ENCODE data around the gene ZBTB18. TPM values are rescaled to one million over a fixed set of nuclear protein-coding genes. Genes with fewer than 3 reads are reported as not detected.

The ZBTB18 gene
- total RNA-seq, 1 experiment from 2014 or later, result 12.1 TPM

DNA sequence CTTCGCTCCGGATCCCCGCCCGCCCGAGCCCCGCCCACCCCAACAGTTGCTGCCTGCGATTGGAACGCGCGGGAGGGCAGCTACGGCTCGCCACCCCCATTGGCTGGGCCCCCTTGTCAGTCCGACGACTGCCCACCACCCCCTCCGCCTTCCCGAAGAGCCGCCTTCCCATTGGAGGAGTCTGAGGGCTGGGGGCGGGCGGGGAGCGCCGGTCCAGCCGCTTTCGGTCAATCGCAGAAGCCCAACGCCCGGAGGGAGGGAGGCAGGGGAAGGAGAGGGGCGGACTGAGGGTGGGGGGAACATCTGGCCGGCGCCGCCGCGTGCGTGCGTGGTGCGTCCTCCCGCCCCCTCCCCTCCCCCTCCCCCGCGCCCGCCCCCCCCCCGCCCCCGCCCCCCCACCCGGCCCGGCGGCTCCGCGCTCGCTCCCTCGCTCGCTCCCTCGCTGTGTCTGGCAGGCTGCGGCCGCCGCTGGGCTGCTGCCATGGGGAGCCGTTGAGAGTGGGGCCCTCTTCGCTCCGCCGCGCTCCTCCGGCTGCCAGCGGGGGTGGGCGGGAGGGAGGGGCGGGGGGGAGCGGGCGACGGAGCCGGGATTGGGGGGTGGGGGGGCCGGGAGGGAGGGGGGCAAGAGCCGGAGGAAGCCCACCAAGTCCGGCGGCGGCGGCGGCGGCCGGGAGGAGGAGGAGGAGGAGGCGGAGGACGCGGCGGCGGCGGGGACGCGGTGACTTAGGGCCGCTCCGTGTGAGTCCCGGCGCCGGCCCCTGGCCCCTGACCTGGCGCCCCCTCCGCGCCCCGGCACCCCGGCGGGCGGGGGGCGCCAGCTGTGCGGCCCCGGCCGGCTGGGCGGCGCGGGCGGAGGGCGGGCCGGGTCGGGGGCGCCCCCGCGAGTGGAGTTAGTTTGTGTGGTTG lies 2.6 kb upstream of the ZBTB18 start:
- H3K36me3 Mint-ChIP-seq (ENCODE audit: insufficient read depth in 1 of 3, low read depth in 3 of 3), result no peaks in the 10 kb centered on the region; a peak in 1 of 7 replicates
- no peak overlapping the region for H2BK12ac ChIP-seq (ENCODE audit: insufficient read length, low read depth, low read length)
- H3T11ph ChIP-seq (ENCODE audit: low read length), result no peak overlapping the region
- H3K4me1 ChIP-seq (ENCODE audit: insufficient read depth, low read length), result peaks cover 5% of the 10 kb centered on the region; the same call in 1 of the 2 replicates
- H2AFZ ChIP-seq (ENCODE audit: low read length), result no peak overlapping the region
- no peaks in the 10 kb centered on the region; the same call in 1 of the 2 replicates for H3K79me2 ChIP-seq (ENCODE audit: insufficient read depth, low read length)
- H3K27me3 Mint-ChIP-seq (ENCODE audit: low read depth), result peaks cover 20% of the 10 kb centered on the region
- H2BK120ac ChIP-seq (ENCODE audit: low read depth, low read length, poor library complexity, severe bottlenecking), result no peak overlapping the region
- no peak overlapping the region for H4K5ac ChIP-seq (ENCODE audit: insufficient read length, low read depth, low read length)
- peak overlapping the region; percentile 89 to 93 for H3K4me3 Mint-ChIP-seq
- no peak overlapping the region for H3K27ac ChIP-seq (ENCODE audit: insufficient read length, low read depth, low read length)
- no peak overlapping the region for H3K9ac ChIP-seq (ENCODE audit: extremely low read depth, insufficient read length, low read length)
- H4K20me1 ChIP-seq (ENCODE audit: control insufficient read depth, insufficient read depth, insufficient read length), result no peaks in the 10 kb centered on the region
- H3K18ac ChIP-seq (ENCODE audit: insufficient read length, low read depth, low read length), result no peak overlapping the region
- no peak overlapping the region for H3K27ac Mint-ChIP-seq
- WGBS (ENCODE audit: extremely low coverage, insufficient read length, low lambda C conversion rate), result no CpG with 5 or more reads among the region's 109 CpGs
- H3K23ac ChIP-seq (ENCODE audit: insufficient read length, low read depth, low read length), result no peak overlapping the region
- TF ChIP-seq, protein P1, sequence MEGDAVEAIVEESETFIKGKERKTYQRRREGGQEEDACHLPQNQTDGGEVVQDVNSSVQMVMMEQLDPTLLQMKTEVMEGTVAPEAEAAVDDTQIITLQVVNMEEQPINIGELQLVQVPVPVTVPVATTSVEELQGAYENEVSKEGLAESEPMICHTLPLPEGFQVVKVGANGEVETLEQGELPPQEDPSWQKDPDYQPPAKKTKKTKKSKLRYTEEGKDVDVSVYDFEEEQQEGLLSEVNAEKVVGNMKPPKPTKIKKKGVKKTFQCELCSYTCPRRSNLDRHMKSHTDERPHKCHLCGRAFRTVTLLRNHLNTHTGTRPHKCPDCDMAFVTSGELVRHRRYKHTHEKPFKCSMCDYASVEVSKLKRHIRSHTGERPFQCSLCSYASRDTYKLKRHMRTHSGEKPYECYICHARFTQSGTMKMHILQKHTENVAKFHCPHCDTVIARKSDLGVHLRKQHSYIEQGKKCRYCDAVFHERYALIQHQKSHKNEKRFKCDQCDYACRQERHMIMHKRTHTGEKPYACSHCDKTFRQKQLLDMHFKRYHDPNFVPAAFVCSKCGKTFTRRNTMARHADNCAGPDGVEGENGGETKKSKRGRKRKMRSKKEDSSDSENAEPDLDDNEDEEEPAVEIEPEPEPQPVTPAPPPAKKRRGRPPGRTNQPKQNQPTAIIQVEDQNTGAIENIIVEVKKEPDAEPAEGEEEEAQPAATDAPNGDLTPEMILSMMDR (conservative IDR thresholded peaks at IDR 0.05), result no peak
- peaks cover 20% of the 10 kb centered on the region for H3K23me2 ChIP-seq (ENCODE audit: insufficient read length, low read depth, low read length, poor library complexity, severe bottlenecking)
- H3K4me2 ChIP-seq (ENCODE audit: insufficient read depth, insufficient read length, low read length), result peak overlapping the region; percentile 69
- no peak overlapping the region for H4K8ac ChIP-seq (replicated peaks; ENCODE audit: insufficient read length, low read depth, low read length)
- H3K79me1 ChIP-seq (ENCODE audit: insufficient read depth, low read depth, low read length, poor library complexity, severe bottlenecking), result peaks cover 7% of the 10 kb centered on the region
- no peak overlapping the region for H3K4ac ChIP-seq (ENCODE audit: low read depth, low read length)
- no peaks in the 10 kb centered on the region for H3K9me3 ChIP-seq (ENCODE audit: control insufficient read depth, low read depth, low read length)
- no peak overlapping the region for H2BK15ac ChIP-seq (ENCODE audit: low read depth, low read length)
- no peak overlapping the region for H2BK5ac ChIP-seq (ENCODE audit: insufficient read length, low read length)
- H2BK20ac ChIP-seq (ENCODE audit: low read depth, low read length, poor library complexity, severe bottlenecking), result no peak overlapping the region
- H3K9me3 Mint-ChIP-seq, result no peaks in the 10 kb centered on the region; a peak in 1 of 5 replicates
- peaks cover 5% of the 10 kb centered on the region; the same call in 1 of the 2 replicates for H3K27me3 ChIP-seq (ENCODE audit: insufficient read depth, low read length)
- no peak overlapping the region for H2AK5ac ChIP-seq (ENCODE audit: insufficient read length, low read length)
- no peak overlapping the region for H3K56ac ChIP-seq (ENCODE audit: insufficient read length, low read depth, low read length)
- no peak overlapping the region for H4K91ac ChIP-seq (ENCODE audit: insufficient read length, low read depth, low read length)
- peak; percentile 100 for DNase-seq
- H3K14ac ChIP-seq (ENCODE audit: insufficient read depth, low read length), result no peak overlapping the region
- peaks cover 8 to 9% of the 10 kb centered on the region in 2 experiments for H3K4me1 Mint-ChIP-seq

All from H9 (cell line).